Caco-2 (cell line): Measurements from ENCODE around the gene AP4S1. TPM values are rescaled to one million over a fixed set of nuclear protein-coding genes. Genes with fewer than 3 reads are reported as not detected.

Experiments
- BruUV-seq: library from RNA; stranded (reverse); fragments of 400-500 nt; replicated peaks from 2 replicates; lab custom pipeline; 2021; lab: Mats Ljungman, UMichigan
- CTCF ChIA-PET: fragments of 300-600 bp; sonication (Branson Sonifier 250); formaldehyde crosslinking; loops from one replicate; lab custom pipeline; 2022; ENCODE audit warnings: antibody characterized with exemption; lab: Charles Lee
- POLR2A ChIA-PET: fragments of 300-600 bp; sonication (Branson Sonifier 250); formaldehyde crosslinking; loops from one replicate; lab custom pipeline; 2022; ENCODE audit warnings: antibody characterized with exemption; lab: Charles Lee
- DNase-seq, 2 experiments: peaks; one replicate each; pipeline versions ENCODE4 v3.0.0 to v3.0.0-alpha.2; 2020 to 2022
- H3K27me3 ChIP-seq: replicated peaks from 2 replicates; pipeline ENCODE4 v1.6.0; 2011; ENCODE audit warnings: low read length; ENCODE audit not compliant: control insufficient read depth, insufficient read depth
- H3K36me3 ChIP-seq: 2 replicates; pipeline ENCODE4 v1.5.1; 2011; ENCODE audit warnings: low read length; ENCODE audit not compliant: control insufficient read depth, insufficient read depth
- H3K4me1 ChIP-seq: fragments of 250-450 bp; sonication (Bioruptor Pico); 2 replicates; pipeline ENCODE4 v1.5.1; 2020; ENCODE audit warnings: mild to moderate bottlenecking
- H3K4me3 ChIP-seq: 2 replicates; pipeline ENCODE4 v1.5.1; 2011; ENCODE audit warnings: low read depth, mild to moderate bottlenecking, control low read depth, low read length
- H3K9me3 ChIP-seq: fragments of 250-450 bp; sonication (Bioruptor Pico); 2 replicates; pipeline ENCODE4 v1.5.1; 2020; ENCODE audit warnings: mild to moderate bottlenecking, moderate library complexity
- H3K27ac Mint-ChIP-seq: one replicate; pipeline ENCODE4 v1.8.0; 2022; ENCODE audit warnings: mixed read lengths; ENCODE audit not compliant: unreplicated experiment
- H3K27me3 Mint-ChIP-seq: one replicate; pipeline ENCODE4 v1.8.0; 2022; ENCODE audit warnings: mixed read lengths; ENCODE audit not compliant: insufficient read depth, unreplicated experiment
- H3K36me3 Mint-ChIP-seq: one replicate; pipeline ENCODE4 v1.8.0; 2022; ENCODE audit warnings: mild to moderate bottlenecking, mixed read lengths; ENCODE audit not compliant: insufficient read depth, unreplicated experiment
- H3K4me1 Mint-ChIP-seq: one replicate; pipeline ENCODE4 v1.8.0; 2022; ENCODE audit warnings: low read depth, mixed read lengths; ENCODE audit not compliant: unreplicated experiment
- H3K4me3 Mint-ChIP-seq: one replicate; pipeline ENCODE4 v1.8.0; 2022; ENCODE audit warnings: mild to moderate bottlenecking, moderate library complexity, mixed read lengths; ENCODE audit not compliant: unreplicated experiment
- H3K9me3 Mint-ChIP-seq: one replicate; pipeline ENCODE4 v1.8.0; 2022; ENCODE audit warnings: mixed read lengths; ENCODE audit not compliant: unreplicated experiment
- intact Hi-C: fragments of 100-400 bp; cut with micrococcal nuclease; formaldehyde crosslinking; loops from one replicate; pipeline ENCODE4 v1.10.0; 2022; ENCODE audit not compliant: unreplicated experiment
- total RNA-seq: library from RNA; stranded (reverse); gene quantifications from 2 replicates; pipeline ENCODE4 v1.2.3, GENCODE V29; 2022
- TF ChIP-seq, protein P1 (sequence below), 2 experiments: fragments of 200-600 bp in 1 of 2; IDR thresholded peaks; 1 replicate in 1 of 2; 2 replicates in 1 of 2; pipeline versions ENCODE4 v1.5.1 to v1.8.0; 2011 to 2022; ENCODE audit warnings: antibody characterized with exemption in 1 of 2, control low read depth in 1 of 2, inconsistent platforms in 1 of 2, low read depth in 1 of 2, low read length in 1 of 2, mild to moderate bottlenecking in 1 of 2, moderate library complexity in 1 of 2; ENCODE audit not compliant: insufficient read depth in 1 of 2, severe bottlenecking in 1 of 2, unreplicated experiment in 1 of 2

Gene AP4S1
- total RNA-seq, 1 experiment from 2014 or later = 13.2 TPM

GRCh38 chr14:31096255-31096654, 70.8 kb downstream of the AP4S1 start:
- no peaks in the 10 kb centered on the region for H3K9me3 Mint-ChIP-seq
- Histone ChIP-seq H3K36me3 (no peaks in the 10 kb centered on the region; the same call in 1 of the 2 replicates), H3K4me1 (peaks cover 7% of the 10 kb centered on the region; the same call in 1 of the 2 replicates), H3K27me3 (no peaks in the 10 kb centered on the region), H3K4me3 (no peak overlapping the region), H3K9me3 (no peaks in the 10 kb centered on the region)
- H3K27me3 Mint-ChIP-seq = no peaks in the 10 kb centered on the region
- no peak overlapping the region for H3K4me3 Mint-ChIP-seq
- intact Hi-C loops = no loop called here
- H3K4me1 Mint-ChIP-seq = peaks cover 22% of the 10 kb centered on the region
- H3K27ac Mint-ChIP-seq = no peak overlapping the region
- no peak for DNase-seq
- TF ChIP-seq, protein P1, sequence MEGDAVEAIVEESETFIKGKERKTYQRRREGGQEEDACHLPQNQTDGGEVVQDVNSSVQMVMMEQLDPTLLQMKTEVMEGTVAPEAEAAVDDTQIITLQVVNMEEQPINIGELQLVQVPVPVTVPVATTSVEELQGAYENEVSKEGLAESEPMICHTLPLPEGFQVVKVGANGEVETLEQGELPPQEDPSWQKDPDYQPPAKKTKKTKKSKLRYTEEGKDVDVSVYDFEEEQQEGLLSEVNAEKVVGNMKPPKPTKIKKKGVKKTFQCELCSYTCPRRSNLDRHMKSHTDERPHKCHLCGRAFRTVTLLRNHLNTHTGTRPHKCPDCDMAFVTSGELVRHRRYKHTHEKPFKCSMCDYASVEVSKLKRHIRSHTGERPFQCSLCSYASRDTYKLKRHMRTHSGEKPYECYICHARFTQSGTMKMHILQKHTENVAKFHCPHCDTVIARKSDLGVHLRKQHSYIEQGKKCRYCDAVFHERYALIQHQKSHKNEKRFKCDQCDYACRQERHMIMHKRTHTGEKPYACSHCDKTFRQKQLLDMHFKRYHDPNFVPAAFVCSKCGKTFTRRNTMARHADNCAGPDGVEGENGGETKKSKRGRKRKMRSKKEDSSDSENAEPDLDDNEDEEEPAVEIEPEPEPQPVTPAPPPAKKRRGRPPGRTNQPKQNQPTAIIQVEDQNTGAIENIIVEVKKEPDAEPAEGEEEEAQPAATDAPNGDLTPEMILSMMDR (IDR thresholded peaks at IDR 0.05; ENCODE audit: insufficient read depth in 1 of 2, low read depth in 1 of 2, low read length in 1 of 2, severe bottlenecking in 1 of 2, unreplicated experiment in 1 of 2) = no peak
- peaks cover 48% of the 10 kb centered on the region for H3K36me3 Mint-ChIP-seq
- ChIA-PET CTCF (no interaction called here), POLR2A (no interaction called here)
- BruUV-seq = no TSS peak

- Histone ChIP-seq H3K27me3 (no peaks in the 10 kb centered on the region), H3K9me3 (no peaks in the 10 kb centered on the region), H3K36me3 (no peaks in the 10 kb centered on the region; the same call in 1 of the 2 replicates), H3K4me1 (no peaks in the 10 kb centered on the region), H3K4me3 (no peak overlapping the region)
- Mint-ChIP-seq H3K36me3 (peaks cover 56% of the 10 kb centered on the region), H3K27ac (no peak overlapping the region), H3K27me3 (no peaks in the 10 kb centered on the region), H3K4me3 (no peak overlapping the region), H3K4me1 (peaks cover 15% of the 10 kb centered on the region), H3K9me3 (no peaks in the 10 kb centered on the region)
- CTCF ChIA-PET = no interaction called here
- POLR2A ChIA-PET = no interaction called here
- intact Hi-C loops = no loop called here
- DNase-seq = no peak
- TF ChIP-seq, protein P1 (IDR thresholded peaks at IDR 0.05; ENCODE audit: insufficient read depth in 1 of 2, low read depth in 1 of 2, low read length in 1 of 2, severe bottlenecking in 1 of 2, unreplicated experiment in 1 of 2) = no peak
- BruUV-seq = no TSS peak
Measured at GRCh38 chr14:31097081-31097480, 71.6 kb downstream of the AP4S1 start.

DNA sequence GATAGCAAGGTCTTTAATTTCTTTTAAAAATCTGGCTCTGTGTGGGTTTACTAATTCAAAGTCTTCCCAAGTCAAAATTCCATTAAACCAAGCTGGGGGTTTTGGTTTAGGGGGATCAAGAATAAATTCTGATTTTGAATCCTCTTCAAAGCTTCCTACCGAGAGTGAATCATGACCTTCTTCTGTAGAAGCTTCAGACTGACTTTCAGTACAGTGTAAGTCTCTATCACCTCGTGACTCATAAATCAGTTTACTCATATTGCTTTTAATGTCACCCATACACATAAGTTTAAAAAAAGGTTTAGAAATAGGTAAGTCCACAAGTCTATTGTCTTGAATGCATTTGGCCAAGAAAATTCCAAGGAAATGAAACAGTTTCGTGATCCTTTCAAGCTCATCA, 81.3 kb downstream of the AP4S1 start:
- H3K4me3 ChIP-seq = no peak overlapping the region
- H3K27me3 ChIP-seq = no peaks in the 10 kb centered on the region
- BruUV-seq = TSS peak; percentile 81
- H3K36me3 Mint-ChIP-seq = peaks cover 58% of the 10 kb centered on the region
- ChIA-PET CTCF (no interaction called here), POLR2A (no interaction called here)
- no peaks in the 10 kb centered on the region for H3K4me1 Mint-ChIP-seq
- H3K9me3 ChIP-seq = no peaks in the 10 kb centered on the region
- H3K36me3 ChIP-seq = no peaks in the 10 kb centered on the region; the same call in none of the 2 replicates
- H3K27me3 Mint-ChIP-seq = no peaks in the 10 kb centered on the region
- H3K9me3 Mint-ChIP-seq = no peaks in the 10 kb centered on the region
- H3K4me1 ChIP-seq = no peaks in the 10 kb centered on the region
- no peak overlapping the region for H3K4me3 Mint-ChIP-seq
- H3K27ac Mint-ChIP-seq = no peak overlapping the region
- TF ChIP-seq, protein P1 (IDR thresholded peaks at IDR 0.05; ENCODE audit: insufficient read depth in 1 of 2, low read depth in 1 of 2, low read length in 1 of 2, severe bottlenecking in 1 of 2, unreplicated experiment in 1 of 2) = no peak
- intact Hi-C loops = no loop called here
- no peak for DNase-seq
